Left lung (tissue), 10 donors: Measurements from ENCODE around the gene EFHC2. TPM values are rescaled to one million over a fixed set of nuclear protein-coding genes. Genes with fewer than 3 reads are reported as not detected.
A peak's percentile ranks its signal among the peaks of the same experiment; 100 is the strongest.

Experiments used
- ATAC-seq: fragments of 200-7000 bp; cut with Tn5 transposase; one replicate; pipeline ENCODE4 v1.9.1; 2020; ENCODE audit warnings: moderate library complexity
- DNase-seq, 4 donors: peaks; one replicate each; pipeline ENCODE4 v3.0.0-alpha.2; 2013 to 2020
- H3K27ac ChIP-seq, 2 donors: fragments of 200-600 bp; sonication (generic) in 1 of 2; one replicate each; pipeline versions ENCODE4 v1.5.0 to v1.8.0; 2020 to 2021
- H3K27me3 ChIP-seq, 2 donors: fragments of 200-600 bp; sonication (generic) in 1 of 2; one replicate each; pipeline versions ENCODE4 v1.5.0 to v1.8.0; 2020 to 2021
- H3K36me3 ChIP-seq, 2 donors: fragments of 200-600 bp; sonication (generic) in 1 of 2; one replicate each; pipeline versions ENCODE4 v1.5.0 to v1.8.0; 2020 to 2021
- H3K4me1 ChIP-seq, 2 donors: fragments of 200-600 bp; one replicate each; pipeline ENCODE4 v1.8.0; 2021
- H3K4me3 ChIP-seq, 2 donors: fragments of 200-600 bp; sonication (generic) in 1 of 2; one replicate each; pipeline versions ENCODE4 v1.5.0 to v1.8.0; 2020 to 2021; ENCODE audit warnings: mild to moderate bottlenecking in 1 of 2
- H3K9me3 ChIP-seq, 2 donors: fragments of 200-600 bp; sonication (generic) in 1 of 2; one replicate each; pipeline versions ENCODE4 v1.5.0 to v1.8.0; 2020 to 2021
- CTCF ChIP-seq, 2 donors: fragments of 200-600 bp; sonication (generic) in 1 of 2; IDR thresholded peaks; one replicate each; pipeline versions ENCODE4 v1.5.0 to v1.8.0; 2021; ENCODE audit warnings: antibody characterized with exemption in 2 of 2
- intact Hi-C, 2 donors: fragments of 100-400 bp; cut with DNase I; formaldehyde crosslinking; loops; one replicate each; pipeline versions ENCODE4 v1.11.2 to v1.14.2; 2022
- polyA plus RNA-seq, 6 donors: library from polyadenylated mRNA; unstranded; fragments of 120-200 nt; gene quantifications; one replicate each; pipeline ENCODE4 v1.2.1, GENCODE V29; 2013; ENCODE audit not compliant: insufficient read length in 6 of 6
- total RNA-seq, 2 donors: library from RNA; stranded (reverse); fragmentation: NEBNext Ultra II Directional; extraction: Animal tissue kit (Norgen Biotek cat#: 25700); gene quantifications; one replicate each; pipeline ENCODE4 v1.2.1, GENCODE V29; 2021
- donor health status: DM: no; HTN: yes; CAD: no.
- donor health status: DM: no; HTN: no; CAD: no.

The EFHC2 gene
- total and polyA plus RNA-seq, 8 donors, result 0.85 to 6.0 (median 4.2) TPM

- ATAC-seq (peak; percentile 85), DNase-seq (no peak)
- Histone ChIP-seq H3K4me3 (no peak overlapping the region), H3K36me3 (no peaks in the 10 kb centered on the region), H3K4me1 (no peaks in the 10 kb centered on the region), H3K27ac (no peak overlapping the region), H3K9me3 (no peaks in the 10 kb centered on the region), H3K27me3 (no peaks in the 10 kb centered on the region)
- TF ChIP-seq CTCF (IDR thresholded peaks at IDR 0.05), result no peak
- intact Hi-C loops, result no loop called here
Observed at GRCh38 chrX:44352758-44353157, 9.3 kb upstream of the EFHC2 start.

- Histone ChIP-seq H3K27ac (no peak overlapping the region), H3K4me1 (no peaks in the 10 kb centered on the region), H3K9me3 (no peaks in the 10 kb centered on the region), H3K36me3 (no peaks in the 10 kb centered on the region), H3K27me3 (no peaks in the 10 kb centered on the region), H3K4me3 (no peak overlapping the region)
- intact Hi-C loops, result no loop called here
- DNase-seq (no peak), ATAC-seq (no peak)
- no peak for TF ChIP-seq CTCF (IDR thresholded peaks at IDR 0.05)
Observed at GRCh38 chrX:44349561-44349960, 6.1 kb upstream of the EFHC2 start.

- H3K27ac ChIP-seq, result peak overlapping the region in 1 of 2 donors; percentile 68
- H3K27me3 ChIP-seq, result peaks cover 0 to 3% of the 10 kb centered on the region in 2 donors
- DNase-seq, result no peak
- no peaks in the 10 kb centered on the region for H3K4me1 ChIP-seq
- TF ChIP-seq CTCF (IDR thresholded peaks at IDR 0.05), result no peak
- ATAC-seq, result no peak
- no peak overlapping the region for H3K4me3 ChIP-seq
- H3K9me3 ChIP-seq, result no peaks in the 10 kb centered on the region
- no peaks in the 10 kb centered on the region for H3K36me3 ChIP-seq
- intact Hi-C loops, result no loop called here
Observed at GRCh38 chrX:44344687-44345086, 1.2 kb upstream of the EFHC2 start.

- Histone ChIP-seq H3K27ac (peak overlapping the region in 1 of 2 donors; percentile 68), H3K36me3 (no peaks in the 10 kb centered on the region), H3K27me3 (peaks cover 0 to 4% of the 10 kb centered on the region in 2 donors), H3K4me3 (peak overlapping the region; percentile 22 to 36), H3K4me1 (no peaks in the 10 kb centered on the region), H3K9me3 (no peaks in the 10 kb centered on the region)
- DNase-seq (peak in 2 of 4 donors; percentile 41 to 77), ATAC-seq (peak; percentile 63)
- no peak for TF ChIP-seq CTCF (IDR thresholded peaks at IDR 0.05)
- intact Hi-C loops, result no loop called here
Observed at GRCh38 chrX:44344194-44344593, 722 bp upstream of the EFHC2 start.

- Histone ChIP-seq H3K4me1 (no peaks in the 10 kb centered on the region), H3K27me3 (peaks cover 0 to 5% of the 10 kb centered on the region in 2 donors), H3K27ac (no peak overlapping the region), H3K36me3 (no peaks in the 10 kb centered on the region), H3K4me3 (peak overlapping the region in 1 of 2 donors; percentile 36), H3K9me3 (no peaks in the 10 kb centered on the region)
- TF ChIP-seq CTCF (IDR thresholded peaks at IDR 0.05), result no peak
- ATAC-seq, result no peak
- DNase-seq, result no peak
- intact Hi-C loops, result no loop called here
Observed at GRCh38 chrX:44342866-44343265, 606 bp downstream of the EFHC2 start.
